ENCODE results near the gene AZI2. TPM values are rescaled to one million over a fixed set of nuclear protein-coding genes. Genes with fewer than 3 reads are reported as not detected.

Gene AZI2
- total RNA-seq, 4 donors from 2014 or later = 31.0 to 119 (median 65.0) TPM

DNA sequence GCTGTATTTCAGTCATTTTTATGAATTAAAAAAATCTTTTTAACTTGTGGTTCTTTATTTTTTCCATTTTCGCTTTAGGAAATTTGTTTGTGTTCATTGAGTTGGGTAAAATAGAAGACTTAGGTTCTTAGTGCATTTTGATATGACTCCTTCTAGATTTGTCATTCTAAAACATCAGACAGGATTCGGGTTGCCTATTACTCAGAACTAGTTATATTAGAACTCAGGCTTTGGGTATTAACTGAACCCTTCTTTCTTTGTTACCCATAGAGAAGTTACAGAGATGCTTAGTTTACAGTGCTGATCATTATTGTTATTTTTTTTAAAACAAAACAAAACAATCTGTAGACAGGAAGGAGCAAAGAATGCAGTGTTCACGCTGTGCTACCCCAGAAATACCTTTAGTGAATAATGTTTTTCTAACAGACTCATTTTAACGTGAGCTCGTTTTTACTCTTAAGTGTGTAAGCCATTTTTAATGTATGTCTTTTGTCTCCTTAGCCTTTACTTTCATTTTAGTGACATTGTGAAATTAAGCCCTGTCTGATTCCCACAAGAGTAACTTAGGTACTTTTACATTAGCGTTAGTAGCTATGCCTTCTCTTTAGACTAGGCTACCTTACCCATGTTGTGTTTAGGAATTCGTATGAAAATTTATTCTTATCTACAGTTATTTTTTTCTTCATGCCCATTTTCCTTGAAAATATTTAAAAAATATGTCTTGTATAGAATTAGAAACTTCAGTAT lies 53.8 kb downstream of the AZI2 start:
- H3K36me3 ChIP-seq = no peaks in the 10 kb centered on the region
- WGBS, 2 donors (ENCODE audit: low coverage in 1 of 2) = 80 to 91% methylated on average over 6 to 7 of the region's 7 CpGs
- in situ Hi-C loops (cut with MboI; ENCODE audit: low pct_ligation_motif_present in 1 of 4, low pct_unique_long_range_greater_than_20kb in 1 of 4, low sequenced_read_pairs in 3 of 4) (no loop called here), intact Hi-C loops (cut with DNase I; ENCODE audit: low total_unique reads) (no loop called here)
- no peaks in the 10 kb centered on the region for H3K27me3 ChIP-seq
- no peaks in the 10 kb centered on the region for H3K9me3 ChIP-seq
- H3K4me1 ChIP-seq = peaks cover 0 to 14% (median 0%) of the 10 kb centered on the region in 4 donors
- no peak overlapping the region for H3K27ac ChIP-seq
- no peak for DNase-seq
- no peak overlapping the region for H3K4me3 ChIP-seq
- TF ChIP-seq, protein P1, sequence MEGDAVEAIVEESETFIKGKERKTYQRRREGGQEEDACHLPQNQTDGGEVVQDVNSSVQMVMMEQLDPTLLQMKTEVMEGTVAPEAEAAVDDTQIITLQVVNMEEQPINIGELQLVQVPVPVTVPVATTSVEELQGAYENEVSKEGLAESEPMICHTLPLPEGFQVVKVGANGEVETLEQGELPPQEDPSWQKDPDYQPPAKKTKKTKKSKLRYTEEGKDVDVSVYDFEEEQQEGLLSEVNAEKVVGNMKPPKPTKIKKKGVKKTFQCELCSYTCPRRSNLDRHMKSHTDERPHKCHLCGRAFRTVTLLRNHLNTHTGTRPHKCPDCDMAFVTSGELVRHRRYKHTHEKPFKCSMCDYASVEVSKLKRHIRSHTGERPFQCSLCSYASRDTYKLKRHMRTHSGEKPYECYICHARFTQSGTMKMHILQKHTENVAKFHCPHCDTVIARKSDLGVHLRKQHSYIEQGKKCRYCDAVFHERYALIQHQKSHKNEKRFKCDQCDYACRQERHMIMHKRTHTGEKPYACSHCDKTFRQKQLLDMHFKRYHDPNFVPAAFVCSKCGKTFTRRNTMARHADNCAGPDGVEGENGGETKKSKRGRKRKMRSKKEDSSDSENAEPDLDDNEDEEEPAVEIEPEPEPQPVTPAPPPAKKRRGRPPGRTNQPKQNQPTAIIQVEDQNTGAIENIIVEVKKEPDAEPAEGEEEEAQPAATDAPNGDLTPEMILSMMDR (IDR thresholded peaks at IDR 0.05) = no peak
- no peak for TF ChIP-seq POLR2AphosphoS5 (IDR thresholded peaks at IDR 0.05)
- TF ChIP-seq EP300 (IDR thresholded peaks at IDR 0.05; ENCODE audit: low read depth) = no peak
- no peak for TF ChIP-seq POLR2A (IDR thresholded peaks at IDR 0.05)

DNA sequence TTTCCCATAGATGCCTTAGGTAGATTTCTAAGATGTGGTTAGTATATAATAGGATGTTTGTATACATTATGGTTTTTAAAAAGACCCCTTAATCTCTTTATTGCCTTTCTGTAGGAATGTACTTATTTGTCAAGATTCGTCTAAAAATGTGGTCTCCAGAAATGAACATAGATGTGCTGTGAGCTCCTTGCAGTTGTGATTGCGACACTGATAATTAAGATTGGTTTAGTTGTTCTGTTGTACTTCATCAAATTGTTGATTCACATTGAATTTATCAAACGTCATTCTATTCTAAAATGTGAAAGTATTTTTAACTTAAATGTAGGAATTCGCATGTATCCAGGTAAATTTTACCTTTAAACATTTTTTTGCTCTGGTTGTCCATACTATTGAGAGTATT lies 56.0 kb downstream of the AZI2 start:
- in situ Hi-C loops (cut with MboI; ENCODE audit: low pct_ligation_motif_present in 1 of 4, low pct_unique_long_range_greater_than_20kb in 1 of 4, low sequenced_read_pairs in 3 of 4) (no loop called here), intact Hi-C loops (cut with DNase I; ENCODE audit: low total_unique reads) (no loop called here)
- Histone ChIP-seq H3K27ac (no peak overlapping the region), H3K9me3 (no peaks in the 10 kb centered on the region), H3K27me3 (no peaks in the 10 kb centered on the region), H3K4me1 (peaks cover 0 to 14% (median 0%) of the 10 kb centered on the region in 4 donors), H3K36me3 (no peaks in the 10 kb centered on the region), H3K4me3 (no peak overlapping the region)
- 85 to 90% methylated on average over 4 of the region's 4 CpGs for WGBS, 2 donors (ENCODE audit: low coverage in 1 of 2)
- TF ChIP-seq, protein P1 (IDR thresholded peaks at IDR 0.05) = no peak
- TF ChIP-seq EP300 (IDR thresholded peaks at IDR 0.05; ENCODE audit: low read depth) = no peak
- TF ChIP-seq POLR2AphosphoS5 (IDR thresholded peaks at IDR 0.05) = no peak
- TF ChIP-seq POLR2A (IDR thresholded peaks at IDR 0.05) = no peak
- no peak for DNase-seq

DNA sequence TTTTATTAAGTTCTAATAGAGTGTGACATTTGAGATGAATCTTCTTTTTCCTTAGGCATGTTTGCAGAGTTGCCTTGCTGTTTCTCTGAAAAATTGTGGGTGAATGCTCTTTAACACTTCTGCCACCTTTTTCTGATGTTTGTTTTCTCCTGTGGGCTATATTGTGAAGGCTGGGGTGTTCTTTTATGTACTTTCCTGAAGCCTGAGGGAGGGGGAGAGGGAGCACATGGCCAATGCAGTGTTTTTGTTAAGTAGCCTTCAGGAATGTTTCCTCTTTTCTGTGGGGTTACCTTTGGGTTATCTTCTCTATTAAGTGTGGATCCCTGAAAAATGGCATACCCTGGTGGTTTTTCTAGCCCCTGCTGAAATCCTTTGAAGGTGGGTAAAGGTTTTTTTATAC lies 57.0 kb downstream of the AZI2 start:
- no peaks in the 10 kb centered on the region for H3K27me3 ChIP-seq
- in situ Hi-C loops (cut with MboI; ENCODE audit: low pct_ligation_motif_present in 1 of 4, low pct_unique_long_range_greater_than_20kb in 1 of 4, low sequenced_read_pairs in 3 of 4) (no loop called here), intact Hi-C loops (cut with DNase I; ENCODE audit: low total_unique reads) (no loop called here)
- H3K27ac ChIP-seq = no peak overlapping the region
- TF ChIP-seq POLR2AphosphoS5 (IDR thresholded peaks at IDR 0.05) (no peak), POLR2A (IDR thresholded peaks at IDR 0.05) (no peak), EP300 (IDR thresholded peaks at IDR 0.05; ENCODE audit: low read depth) (no peak)
- TF ChIP-seq, protein P1 (IDR thresholded peaks at IDR 0.05) = no peak
- no peak for DNase-seq
- H3K36me3 ChIP-seq = no peaks in the 10 kb centered on the region
- no peaks in the 10 kb centered on the region for H3K9me3 ChIP-seq
- peaks cover 0 to 20% (median 0%) of the 10 kb centered on the region in 4 donors for H3K4me1 ChIP-seq
- H3K4me3 ChIP-seq = no peak overlapping the region

DNA sequence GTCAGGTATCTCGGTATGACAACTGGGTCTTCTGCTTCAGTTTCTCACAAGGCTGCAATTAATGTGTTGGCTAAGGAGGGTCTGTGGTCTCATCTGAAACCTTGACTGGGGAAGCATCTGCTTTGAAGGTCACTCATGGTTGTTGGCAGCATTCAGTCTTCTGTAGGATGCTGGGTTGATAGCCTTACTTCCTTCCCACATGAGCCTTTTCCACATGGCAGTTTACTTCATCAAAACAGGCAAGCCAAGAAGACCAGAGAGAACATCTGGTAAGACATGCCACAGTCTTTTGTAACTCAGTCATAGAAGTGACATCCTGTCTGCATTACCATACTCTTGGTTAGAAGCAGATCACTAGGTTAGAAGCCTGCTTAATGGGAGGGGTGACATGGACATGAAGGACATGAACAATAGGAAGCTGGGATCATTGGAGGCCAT lies 57.7 kb downstream of the AZI2 start:
- Histone ChIP-seq H3K4me1 (peaks cover 0 to 18% (median 0%) of the 10 kb centered on the region in 4 donors), H3K9me3 (no peaks in the 10 kb centered on the region), H3K27me3 (no peaks in the 10 kb centered on the region), H3K27ac (no peak overlapping the region), H3K36me3 (no peaks in the 10 kb centered on the region), H3K4me3 (no peak overlapping the region)
- TF ChIP-seq EP300 (IDR thresholded peaks at IDR 0.05; ENCODE audit: low read depth) = no peak
- TF ChIP-seq, protein P1 (IDR thresholded peaks at IDR 0.05) = no peak
- no peak for TF ChIP-seq POLR2A (IDR thresholded peaks at IDR 0.05)
- in situ Hi-C loops (cut with MboI; ENCODE audit: low pct_ligation_motif_present in 1 of 4, low pct_unique_long_range_greater_than_20kb in 1 of 4, low sequenced_read_pairs in 3 of 4) (no loop called here), intact Hi-C loops (cut with DNase I; ENCODE audit: low total_unique reads) (no loop called here)
- no peak for DNase-seq
- WGBS, 2 donors (ENCODE audit: low coverage in 1 of 2) = 86 to 100% methylated on average over 1 of the region's 1 CpG
